DMS 273 treated with DMSO at 0.1 percent for 48 hours (cell line): ENCODE data around the gene UNKL.
A peak's percentile ranks its signal among the peaks of the same experiment; 100 is the strongest.

ENCODE experiments used
- DNase-seq: peaks from one replicate; lab custom pipeline; 2025; lab: John Stamatoyannopoulos, UW

UNKL gene

DNA sequence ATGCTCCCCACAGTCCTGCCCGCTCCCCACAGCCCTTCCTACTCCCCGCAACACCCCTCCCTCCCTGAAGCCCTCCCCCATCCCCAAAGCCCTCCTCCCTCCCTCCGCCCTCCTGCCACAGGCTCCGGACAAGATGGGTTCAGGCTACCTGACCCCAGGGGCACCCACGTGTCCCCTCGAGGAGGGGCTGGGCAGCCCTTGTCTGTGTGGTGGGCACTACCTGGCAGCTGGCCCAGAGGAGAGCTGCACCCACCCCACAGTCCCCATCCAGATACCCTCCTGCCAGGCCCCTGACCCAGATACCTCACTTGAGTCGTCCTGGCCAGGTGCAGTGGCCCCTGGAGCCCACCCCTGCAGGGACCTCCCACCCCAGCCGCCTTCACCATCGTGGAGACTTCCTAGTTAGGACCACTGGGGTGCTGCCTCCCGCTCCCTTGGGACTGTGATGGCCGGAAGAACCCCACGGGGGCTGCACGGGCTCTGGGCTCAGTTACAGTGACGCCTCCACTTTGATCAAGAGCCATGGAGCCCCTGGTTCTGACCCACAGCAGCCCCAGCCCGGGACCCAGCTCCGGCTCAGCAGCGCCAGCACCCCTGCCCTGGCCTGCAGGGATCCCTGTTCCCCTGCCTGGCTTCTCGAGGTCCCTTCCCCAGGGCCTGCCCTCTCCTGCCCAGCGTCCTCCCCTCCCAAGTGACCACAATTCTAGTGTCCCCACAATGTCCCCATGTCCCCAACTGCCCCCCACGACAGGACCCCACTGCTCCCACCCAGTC is 17.2 kb upstream of the UNKL start:
- no peak for DNase-seq

DNA sequence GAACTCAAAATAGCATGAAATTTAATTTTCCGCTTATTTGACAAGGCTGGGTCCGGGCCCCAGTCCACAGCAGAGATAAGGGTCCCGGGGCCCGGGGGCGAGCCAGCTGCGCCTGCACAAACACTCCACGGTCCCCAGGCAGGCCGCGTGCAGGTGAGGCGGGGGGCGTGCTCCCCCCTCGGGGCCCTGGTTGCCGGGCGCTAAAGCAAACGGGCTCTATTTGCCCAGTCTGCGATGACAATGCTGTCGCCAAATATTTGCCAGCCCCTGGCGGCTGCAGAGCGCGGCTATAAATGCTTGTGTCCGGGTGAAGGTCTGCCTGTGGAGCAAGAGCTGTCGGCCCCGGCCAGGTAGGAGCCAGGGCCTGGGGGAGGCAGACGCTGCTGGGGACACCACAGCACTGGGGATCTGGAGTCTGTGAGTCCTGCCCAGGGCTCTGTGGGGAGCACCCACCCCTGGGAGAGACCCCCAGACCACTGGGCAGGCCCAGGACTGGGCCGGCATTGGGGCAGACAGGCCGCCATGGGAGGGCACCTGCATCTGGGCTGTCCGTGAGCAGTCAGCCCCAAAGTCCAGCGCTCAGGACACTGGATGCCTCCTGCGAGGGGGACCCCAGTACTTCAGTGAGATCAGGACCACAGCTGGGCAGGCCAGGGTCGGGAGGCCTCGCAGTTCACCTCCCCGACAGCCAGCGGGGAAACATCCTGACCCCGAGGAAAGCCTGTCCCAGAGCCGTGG is 16.4 kb upstream of the UNKL start, which contains the start of gene PERCC1:
Gene PERCC1 (plus strand): TSS at position 320 of the 738 bp plus-strand sequence. CDS start 1,516 bp downstream, outside the sequence.
- no peak for DNase-seq

DNA sequence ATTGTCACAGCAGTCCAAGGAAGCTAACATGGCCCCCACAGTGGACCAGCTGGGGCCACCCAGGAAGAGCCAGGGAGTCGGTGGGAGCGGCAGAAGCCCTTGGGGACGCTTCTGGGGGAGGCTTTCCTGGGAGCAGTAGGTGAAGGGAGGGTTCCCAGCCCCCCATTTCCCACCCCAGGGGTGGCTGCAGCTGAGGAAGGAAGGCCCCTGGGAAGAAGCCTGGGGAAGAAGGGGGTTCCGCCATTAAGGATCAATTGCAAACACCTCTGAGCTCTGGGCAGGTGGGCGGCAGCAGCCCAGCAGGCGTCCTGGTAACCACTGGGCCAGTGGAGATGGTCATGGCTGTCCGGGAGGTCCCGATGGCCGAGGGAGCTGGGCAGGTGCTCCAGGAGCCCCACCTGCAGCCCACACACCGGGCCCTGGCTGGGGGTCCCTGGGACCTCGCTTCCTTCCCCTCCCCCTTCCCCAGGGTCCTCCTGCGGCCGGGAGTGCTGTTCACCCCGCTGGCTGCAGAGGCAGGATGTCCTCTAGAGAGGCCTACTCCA is 15.8 kb upstream of the UNKL start:
- no peak for DNase-seq

DNA sequence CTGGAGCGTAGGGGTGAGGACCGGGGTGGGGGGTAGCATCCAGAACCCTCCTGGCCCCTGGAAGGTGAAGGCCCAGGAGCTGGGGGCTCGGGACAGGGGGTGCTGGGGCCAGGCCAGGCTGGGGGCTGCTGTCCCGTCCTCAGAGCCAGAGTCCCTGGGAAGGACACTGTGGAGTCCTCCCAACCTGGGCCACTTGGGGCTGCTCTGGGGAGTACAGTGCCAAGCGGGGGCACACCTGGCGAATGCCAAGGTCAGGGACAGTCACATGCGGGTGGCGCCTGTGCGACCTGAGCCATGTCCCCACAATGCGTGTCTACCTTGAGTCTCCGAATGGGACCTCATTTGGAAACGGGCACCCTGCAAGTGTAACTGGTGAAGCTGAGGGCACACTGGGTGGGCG is 15.1 kb upstream of the UNKL start:
- no peak for DNase-seq

DNA sequence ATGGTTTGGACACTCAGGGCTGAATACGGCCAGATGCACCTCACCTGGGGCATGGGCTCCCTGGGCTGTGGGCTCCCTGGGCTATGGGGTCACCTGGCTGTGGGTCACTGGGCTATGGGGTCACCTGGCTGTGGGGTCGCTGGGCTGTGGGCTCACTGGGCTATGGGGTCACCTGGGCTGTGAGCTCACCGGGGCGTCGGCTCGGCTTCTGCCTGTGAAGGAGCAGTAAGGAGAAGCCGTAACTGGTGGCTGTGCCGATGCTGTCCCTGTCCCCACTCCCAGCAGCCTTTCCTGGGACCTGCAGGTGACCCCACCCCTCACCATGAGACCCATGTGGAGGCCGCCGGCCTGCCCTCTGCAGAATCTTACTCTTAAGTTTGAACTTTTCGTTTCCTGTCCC is 14.5 kb upstream of the UNKL start:
- DNase-seq: no peak

GRCh38 chr16:1428511-1428910 is 14.0 kb upstream of the UNKL start:
- no peak for DNase-seq

- DNase-seq: no peak
These were observed 13.3 kb upstream of the UNKL start for GRCh38 chr16:1427473-1428461.

GRCh38 chr16:1426734-1427471 is 12.4 kb upstream of the UNKL start:
- no peak for DNase-seq

DNA sequence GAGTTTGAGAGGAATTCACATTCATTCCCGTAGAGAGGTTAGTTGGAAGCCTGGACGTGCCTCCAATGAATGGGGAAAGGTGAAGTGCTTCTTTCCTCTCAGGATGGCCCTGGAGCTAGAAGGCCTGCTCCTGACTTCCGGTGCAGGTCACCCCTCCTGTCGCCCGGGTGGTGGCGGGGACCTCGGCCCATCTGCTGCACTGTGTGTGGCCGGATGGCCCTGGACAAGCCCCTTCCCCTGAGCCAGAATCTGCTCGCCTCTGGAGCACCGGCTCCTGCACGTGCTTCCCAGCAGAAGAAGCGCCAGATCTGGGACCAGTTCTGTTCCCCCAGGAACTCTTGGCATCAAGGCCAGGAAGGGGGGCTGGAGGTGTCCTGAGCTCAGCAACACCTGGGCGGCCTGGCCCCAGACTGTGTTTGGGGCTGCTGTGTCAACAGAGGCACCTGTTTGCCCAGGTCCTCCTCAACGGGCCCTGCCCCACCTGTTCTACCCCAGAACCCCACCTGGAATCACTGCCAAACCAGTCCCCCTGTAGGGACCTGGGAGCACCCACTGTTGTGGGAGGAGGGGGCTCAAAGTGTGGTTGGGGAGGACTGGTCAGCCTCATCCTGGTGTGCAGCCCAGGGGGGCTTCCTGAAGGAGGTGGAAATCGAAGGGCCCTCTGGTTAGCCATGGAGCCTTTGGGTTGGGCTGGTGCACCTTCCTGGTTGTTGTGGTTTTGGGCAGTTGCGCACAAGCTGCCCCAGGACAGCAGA is 11.3 kb upstream of the UNKL start:
- no peak for DNase-seq

DNA sequence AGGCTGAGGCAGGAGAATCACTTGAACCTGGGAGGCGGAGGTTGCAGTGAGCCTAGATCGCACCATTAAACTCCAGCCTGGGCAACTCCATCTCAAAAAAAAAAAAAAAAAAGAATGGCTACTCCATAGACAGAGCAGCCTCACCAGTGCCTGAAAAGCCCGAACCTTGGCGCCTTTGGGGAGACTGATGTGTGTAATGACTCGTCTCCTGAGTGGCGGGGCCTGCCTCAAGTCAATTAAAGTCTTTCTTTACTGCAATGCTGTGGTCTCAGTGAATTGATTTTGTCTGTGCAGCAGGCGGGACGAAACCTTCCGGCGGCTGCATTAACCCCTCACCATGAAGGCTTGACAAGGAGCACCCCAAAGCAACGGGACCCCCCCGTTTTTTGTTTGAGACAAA is 9.5 kb upstream of the UNKL start:
- no peak for DNase-seq

GRCh38 chr16:1422076-1422475 is 7.6 kb upstream of the UNKL start:
- no peak for DNase-seq

DNA sequence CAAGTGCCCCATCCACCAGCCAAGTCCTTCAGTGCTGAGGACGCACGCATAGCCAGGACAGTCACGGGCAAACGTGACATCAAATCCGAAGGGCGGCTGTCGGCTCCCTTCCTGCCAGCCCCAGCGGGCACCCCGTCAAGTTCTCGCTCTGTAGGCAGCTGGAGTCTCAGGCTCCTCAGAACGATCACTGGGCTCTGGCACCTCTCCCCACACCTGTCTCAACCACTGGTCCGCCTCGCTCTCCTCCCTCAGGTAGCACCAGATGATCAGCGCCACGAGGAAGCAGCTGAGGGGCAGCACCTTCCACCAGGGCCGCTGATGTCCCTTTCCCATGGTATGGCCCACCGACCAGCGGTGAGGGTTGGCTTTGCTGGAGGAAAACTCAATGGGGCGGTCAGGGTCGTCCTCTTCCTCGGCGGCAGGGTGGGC is 5.6 kb upstream of the UNKL start:
- DNase-seq: no peak

DNA sequence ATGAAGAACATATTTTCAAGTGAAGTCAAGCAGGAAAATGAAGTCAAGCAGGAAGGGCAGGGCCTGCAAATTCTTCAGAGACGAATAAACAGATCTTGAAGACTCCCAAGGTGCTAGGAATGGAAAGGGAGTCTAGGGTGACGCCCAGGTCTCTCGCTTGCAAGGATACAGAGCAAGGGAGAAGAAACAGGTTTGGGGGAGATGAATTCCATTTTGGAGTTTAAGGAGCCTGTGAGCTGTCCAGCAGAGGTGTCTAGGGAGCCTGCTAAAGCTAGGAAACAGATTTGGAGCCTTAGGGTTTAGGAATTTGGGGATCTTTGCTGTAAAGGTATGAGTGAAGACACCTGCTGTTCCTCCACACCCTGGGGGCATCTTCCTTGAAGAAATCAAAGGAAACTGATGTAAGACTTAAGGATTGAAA is 2.0 kb upstream of the UNKL start:
- DNase-seq: no peak

DNA sequence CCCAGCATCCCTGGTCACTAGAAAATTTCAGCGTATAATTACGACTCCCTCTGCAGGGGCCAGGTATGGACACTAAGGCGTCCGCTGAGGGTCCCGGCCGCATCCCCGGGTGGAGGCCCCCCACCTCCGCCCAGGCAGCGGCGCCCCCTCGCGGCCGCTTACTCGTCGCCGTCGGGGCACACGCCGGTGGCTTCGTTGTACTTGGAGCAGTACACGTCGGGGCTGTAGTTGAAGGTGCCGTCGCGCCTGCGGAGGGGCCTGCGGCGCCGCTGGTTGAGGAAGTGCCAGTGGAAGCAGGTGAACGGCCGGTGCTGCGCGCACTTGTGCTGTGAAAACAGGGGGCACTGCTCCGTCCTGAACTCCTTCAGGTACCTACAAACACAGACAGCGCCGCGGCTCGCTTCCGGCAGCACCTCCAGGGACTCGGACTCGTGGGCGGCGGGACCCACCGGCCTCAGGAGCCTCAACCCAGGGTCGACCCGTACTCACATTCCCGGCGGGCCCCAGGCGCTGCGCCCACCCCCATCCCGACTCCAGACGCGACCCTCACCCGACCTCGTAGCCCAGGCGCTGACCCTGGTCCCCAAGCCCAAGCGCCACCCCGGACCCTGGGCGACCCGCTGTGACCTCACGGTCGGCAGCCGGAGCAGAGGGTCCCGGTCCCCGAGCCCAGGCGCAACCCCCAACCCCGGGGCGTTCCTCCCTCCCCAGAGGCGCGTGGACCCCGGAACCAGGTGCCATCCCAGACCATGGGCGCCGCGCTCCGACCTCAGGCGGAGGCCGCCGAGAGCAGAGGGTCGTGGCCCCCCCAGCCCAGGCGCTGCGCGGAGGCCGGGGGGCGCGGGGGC is 596 bp downstream of the UNKL start:
- DNase-seq: no peak

GRCh38 chr16:1412847-1413246 is 1.7 kb downstream of the UNKL start:
- no peak for DNase-seq

DNA sequence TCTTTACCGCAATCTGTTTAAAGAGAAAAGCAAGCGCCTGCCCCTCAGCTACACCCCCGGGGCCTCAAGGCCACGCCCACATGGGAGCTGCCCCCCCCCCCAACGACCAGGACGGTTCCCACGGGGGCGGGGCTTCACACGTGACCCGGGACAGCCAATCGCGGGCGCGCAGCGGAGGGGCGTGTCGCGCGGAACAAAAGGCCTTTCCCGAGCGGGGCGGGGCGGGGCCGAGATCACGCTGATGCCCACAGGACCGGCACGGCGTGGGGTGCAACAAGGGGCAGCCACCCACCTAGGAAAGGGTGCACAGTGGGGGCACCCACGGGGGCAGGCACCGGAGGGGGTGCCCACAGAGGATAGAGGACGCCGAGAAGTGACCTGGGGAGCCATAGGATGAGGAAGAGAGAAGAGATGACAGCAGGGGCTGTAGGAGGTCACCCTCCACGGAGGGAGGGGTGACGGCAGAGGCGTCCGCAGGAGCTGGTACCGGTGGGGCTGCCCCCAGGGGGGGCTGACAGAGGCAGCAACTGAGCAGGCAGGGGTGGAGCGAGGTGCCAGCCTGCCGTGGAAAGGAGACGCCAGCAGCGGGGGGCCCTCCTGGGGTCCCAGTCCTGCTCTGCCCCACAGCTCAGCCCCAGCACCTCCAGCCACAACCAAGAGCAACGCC is 6.2 kb downstream of the UNKL start:
- DNase-seq: peak; percentile 48

- DNase-seq: no peak
These were observed 6.8 kb downstream of the UNKL start for GRCh38 chr16:1407753-1408152.

- no peak for DNase-seq
These were observed 10.8 kb downstream of the UNKL start for GRCh38 chr16:1403733-1404132.

DNA sequence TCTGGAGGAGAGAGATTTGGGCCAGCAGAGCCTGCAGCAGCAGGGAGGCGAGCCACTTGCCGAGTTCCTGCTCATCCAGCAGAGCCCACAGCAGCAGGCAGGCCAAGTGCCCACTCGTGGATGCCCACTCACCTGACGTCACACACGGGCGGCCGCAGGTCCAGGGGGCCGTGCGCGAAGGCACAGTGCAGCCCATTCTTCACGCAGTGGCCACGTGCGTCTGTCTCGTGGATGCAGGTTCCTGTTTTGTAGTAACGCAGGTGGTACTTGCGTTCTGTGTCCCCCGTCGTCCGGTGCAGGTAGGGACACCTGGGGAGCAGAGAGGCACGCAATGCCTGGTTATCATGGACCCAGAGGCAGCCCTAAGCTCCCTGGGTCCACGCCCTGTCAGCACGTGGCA is 11.5 kb downstream of the UNKL start:
- no peak for DNase-seq
